ENCODE measurements around the gene MZF1. TPM values are rescaled to one million over a fixed set of nuclear protein-coding genes. Genes with fewer than 3 reads are reported as not detected.

MZF1 gene
- total and polyA plus RNA-seq, 2 donors, result 12.4 to 22.1 TPM

GRCh38 chr19:58554494-58555368 lies 18.4 kb downstream of the MZF1 start, which contains the start of gene CHMP2A:
TSS of gene CHMP2A (minus strand) at chr19:58555105. CDS start at chr19:58554212, 893 bp downstream.
- Histone ChIP-seq H3K4me3 (ENCODE audit: low read depth, low read length) (peak within 1 kb of the TSS; percentile 48), H3K36me3 (ENCODE audit: insufficient read depth) (no peaks in the 10 kb centered on the region), H3K4me1 (ENCODE audit: insufficient read depth) (no peaks in the 10 kb centered on the region), H3K27ac (ENCODE audit: low read depth) (peak within 1 kb of the TSS; percentile 88)
- WGBS, result under 1% methylated on average over 69 of the region's 69 CpGs
- DNase-seq (ENCODE audit: extremely low spot score), result peak; percentile 91

GRCh38 chr19:58553799-58554493 lies 19.2 kb downstream of the MZF1 start:
- 33% methylated on average over 18 of the region's 18 CpGs for WGBS
- Histone ChIP-seq H3K4me1 (ENCODE audit: insufficient read depth) (no peaks in the 10 kb centered on the region), H3K36me3 (ENCODE audit: insufficient read depth) (peaks cover 2% of the 10 kb centered on the region), H3K4me3 (ENCODE audit: low read depth, low read length) (peak overlapping the region; percentile 48), H3K27ac (ENCODE audit: low read depth) (peak overlapping the region; percentile 11)
- DNase-seq (ENCODE audit: extremely low spot score), result no peak

- H3K36me3 ChIP-seq (ENCODE audit: insufficient read depth), result peaks cover 6% of the 10 kb centered on the region
- 89% methylated on average over 2 of the region's 2 CpGs for WGBS
- H3K27ac ChIP-seq (ENCODE audit: low read depth), result no peak overlapping the region
- DNase-seq (ENCODE audit: extremely low spot score), result no peak
- H3K4me1 ChIP-seq (ENCODE audit: insufficient read depth), result no peaks in the 10 kb centered on the region
- no peak overlapping the region for H3K4me3 ChIP-seq (ENCODE audit: low read depth, low read length)
These were observed 20.5 kb downstream of the MZF1 start for GRCh38 chr19:58552655-58553054.

GRCh38 chr19:58551577-58552471 lies 21.3 kb downstream of the MZF1 start:
- H3K36me3 ChIP-seq (ENCODE audit: insufficient read depth), result peaks cover 6% of the 10 kb centered on the region
- WGBS, result 92% methylated on average over 18 of the region's 18 CpGs
- no peak for DNase-seq (ENCODE audit: extremely low spot score)
- no peak overlapping the region for H3K27ac ChIP-seq (ENCODE audit: low read depth)
- no peak overlapping the region for H3K4me3 ChIP-seq (ENCODE audit: low read depth, low read length)
- H3K4me1 ChIP-seq (ENCODE audit: insufficient read depth), result no peaks in the 10 kb centered on the region

- H3K4me3 ChIP-seq (ENCODE audit: low read depth, low read length), result no peak overlapping the region
- H3K36me3 ChIP-seq (ENCODE audit: insufficient read depth), result peaks cover 6% of the 10 kb centered on the region
- H3K4me1 ChIP-seq (ENCODE audit: insufficient read depth), result no peaks in the 10 kb centered on the region
- no peak for DNase-seq (ENCODE audit: extremely low spot score)
- 38% methylated on average over 1 of the region's 1 CpG for WGBS
- no peak overlapping the region for H3K27ac ChIP-seq (ENCODE audit: low read depth)
These were observed 22.0 kb downstream of the MZF1 start for GRCh38 chr19:58551123-58551497.

GRCh38 chr19:58550362-58551122 lies 22.6 kb downstream of the MZF1 start:
- Histone ChIP-seq H3K4me1 (ENCODE audit: insufficient read depth) (peaks cover 4% of the 10 kb centered on the region), H3K4me3 (ENCODE audit: low read depth, low read length) (no peak overlapping the region), H3K27ac (ENCODE audit: low read depth) (no peak overlapping the region), H3K36me3 (ENCODE audit: insufficient read depth) (peaks cover 6% of the 10 kb centered on the region)
- 84% methylated on average over 13 of the region's 13 CpGs for WGBS
- no peak for DNase-seq (ENCODE audit: extremely low spot score)

GRCh38 chr19:58549664-58550361 lies 23.3 kb downstream of the MZF1 start:
- Histone ChIP-seq H3K36me3 (ENCODE audit: insufficient read depth) (peaks cover 6% of the 10 kb centered on the region), H3K4me3 (ENCODE audit: low read depth, low read length) (no peak overlapping the region), H3K4me1 (ENCODE audit: insufficient read depth) (peaks cover 5% of the 10 kb centered on the region), H3K27ac (ENCODE audit: low read depth) (no peak overlapping the region)
- WGBS, result 90% methylated on average over 11 of the region's 11 CpGs
- no peak for DNase-seq (ENCODE audit: extremely low spot score)

GRCh38 chr19:58548859-58549663 lies 24.1 kb downstream of the MZF1 start:
- DNase-seq (ENCODE audit: extremely low spot score), result no peak
- Histone ChIP-seq H3K36me3 (ENCODE audit: insufficient read depth) (peaks cover 6% of the 10 kb centered on the region), H3K4me1 (ENCODE audit: insufficient read depth) (peaks cover 5% of the 10 kb centered on the region), H3K27ac (ENCODE audit: low read depth) (no peak overlapping the region), H3K4me3 (ENCODE audit: low read depth, low read length) (no peak overlapping the region)
- 91% methylated on average over 20 of the region's 20 CpGs for WGBS

GRCh38 chr19:58547323-58548312 lies 25.5 kb downstream of the MZF1 start:
- no peak overlapping the region for H3K4me3 ChIP-seq (ENCODE audit: low read depth, low read length)
- 85% methylated on average over 18 of the region's 18 CpGs for WGBS
- no peak overlapping the region for H3K27ac ChIP-seq (ENCODE audit: low read depth)
- peaks cover 6% of the 10 kb centered on the region for H3K36me3 ChIP-seq (ENCODE audit: insufficient read depth)
- DNase-seq (ENCODE audit: extremely low spot score), result no peak
- peaks cover 5% of the 10 kb centered on the region for H3K4me1 ChIP-seq (ENCODE audit: insufficient read depth)

- H3K27ac ChIP-seq (ENCODE audit: low read depth), result no peak overlapping the region
- H3K36me3 ChIP-seq (ENCODE audit: insufficient read depth), result peaks cover 6% of the 10 kb centered on the region
- 22% methylated on average over 1 of the region's 1 CpG for WGBS
These were observed 27.1 kb downstream of the MZF1 start for GRCh38 chr19:58546019-58546530.

More at GRCh38 chr19:58546019-58546530, 27.1 kb downstream of the MZF1 start:
- peak overlapping the region; percentile 97 for H3K4me3 ChIP-seq (ENCODE audit: low read depth, low read length)
- DNase-seq (ENCODE audit: extremely low spot score), result no peak
- peaks cover 5% of the 10 kb centered on the region for H3K4me1 ChIP-seq (ENCODE audit: insufficient read depth)
